NB4 (cell line): ENCODE data around the gene CELF4.

Experiments
- DNase-seq: peaks from one replicate; pipeline ENCODE4 v3.0.0; 2010; ENCODE audit warnings: low read depth
- H3K4me3 ChIP-seq: one replicate; pipeline ENCODE4 v1.5.1; 2011; ENCODE audit warnings: mild to moderate bottlenecking, low read depth, low read length, moderate library complexity
- CTCF ChIP-seq: IDR thresholded peaks from one replicate; pipeline ENCODE4 v1.5.1; 2012; ENCODE audit warnings: low read depth, low read length
- MAX ChIP-seq: IDR thresholded peaks from 2 replicates; pipeline ENCODE4 v1.6.1; 2011; ENCODE audit warnings: low read depth, low read length
- MYC ChIP-seq: IDR thresholded peaks from 2 replicates; pipeline ENCODE4 v1.6.1; 2011; ENCODE audit warnings: low read depth, low read length
- POLR2A ChIP-seq: IDR thresholded peaks from 2 replicates; pipeline ENCODE4 v1.6.1; 2011; ENCODE audit warnings: mild to moderate bottlenecking; ENCODE audit not compliant: insufficient read length; ENCODE audit errors: extremely low read depth

CELF4 gene

GRCh38 chr18:37545461-37546271 is 19.9 kb downstream of the CELF4 start:
- no peak for TF ChIP-seq CTCF
- no peak for TF ChIP-seq MAX
- TF ChIP-seq POLR2A = no peak
- TF ChIP-seq MYC = no peak
- DNase-seq = no peak
- no peak overlapping the region for H3K4me3 ChIP-seq

GRCh38 chr18:37544713-37545112 is 20.9 kb downstream of the CELF4 start:
- H3K4me3 ChIP-seq = no peak overlapping the region
- DNase-seq = no peak
- TF ChIP-seq POLR2A (no peak), MYC (no peak)

GRCh38 chr18:37544217-37544616 is 21.4 kb downstream of the CELF4 start:
- no peak for DNase-seq
- TF ChIP-seq CTCF (no peak), POLR2A (no peak), MAX (no peak), MYC (no peak)

GRCh38 chr18:37543321-37543720 is 22.3 kb downstream of the CELF4 start:
- TF ChIP-seq MYC (no peak), CTCF (no peak), MAX (no peak), POLR2A (no peak)
- DNase-seq = no peak
- H3K4me3 ChIP-seq = no peak overlapping the region

More at GRCh38 chr18:37544217-37544616, 21.4 kb downstream of the CELF4 start:
- H3K4me3 ChIP-seq = no peak overlapping the region

GRCh38 chr18:37541517-37541916 is 24.1 kb downstream of the CELF4 start:
- TF ChIP-seq POLR2A = no peak
- TF ChIP-seq MYC = no peak
- no peak for TF ChIP-seq MAX
- TF ChIP-seq CTCF = no peak
- H3K4me3 ChIP-seq = no peak overlapping the region
- no peak for DNase-seq

- H3K4me3 ChIP-seq = no peak overlapping the region
- DNase-seq = no peak
- TF ChIP-seq POLR2A (no peak), MAX (no peak), MYC (no peak), CTCF (no peak)
These were observed 25.0 kb downstream of the CELF4 start for GRCh38 chr18:37540424-37541138.
